Measurements from ENCODE around the gene SHROOM3.

The SHROOM3 gene

DNA sequence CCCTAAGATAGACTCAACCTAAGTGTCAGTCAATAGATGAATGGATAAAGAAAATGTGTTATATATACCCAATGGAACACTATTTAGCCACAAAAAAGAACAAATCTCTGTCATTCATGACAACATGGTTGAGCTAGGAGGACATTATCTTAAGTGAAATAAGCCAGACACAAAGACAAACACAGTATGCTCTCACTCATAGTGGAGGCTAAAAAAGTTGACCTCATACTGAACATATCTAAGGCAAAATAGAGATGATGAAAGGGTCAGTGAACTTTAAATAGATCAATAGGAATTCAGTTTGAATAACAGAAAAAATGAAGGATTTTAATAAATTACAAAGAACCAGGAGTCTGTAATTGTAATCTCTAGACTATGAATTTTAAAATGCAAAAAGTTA, 356.4 kb downstream of the SHROOM3 start:
- in situ Hi-C loops (cut with MboI; ENCODE audit: low sequenced_read_pairs, unreplicated experiment), result no loop called here
- no peak for DNase-seq (ENCODE audit: low spot score)

GRCh38 chr4:76792418-76792817, 357.4 kb downstream of the SHROOM3 start:
- TF ChIP-seq, protein P1, sequence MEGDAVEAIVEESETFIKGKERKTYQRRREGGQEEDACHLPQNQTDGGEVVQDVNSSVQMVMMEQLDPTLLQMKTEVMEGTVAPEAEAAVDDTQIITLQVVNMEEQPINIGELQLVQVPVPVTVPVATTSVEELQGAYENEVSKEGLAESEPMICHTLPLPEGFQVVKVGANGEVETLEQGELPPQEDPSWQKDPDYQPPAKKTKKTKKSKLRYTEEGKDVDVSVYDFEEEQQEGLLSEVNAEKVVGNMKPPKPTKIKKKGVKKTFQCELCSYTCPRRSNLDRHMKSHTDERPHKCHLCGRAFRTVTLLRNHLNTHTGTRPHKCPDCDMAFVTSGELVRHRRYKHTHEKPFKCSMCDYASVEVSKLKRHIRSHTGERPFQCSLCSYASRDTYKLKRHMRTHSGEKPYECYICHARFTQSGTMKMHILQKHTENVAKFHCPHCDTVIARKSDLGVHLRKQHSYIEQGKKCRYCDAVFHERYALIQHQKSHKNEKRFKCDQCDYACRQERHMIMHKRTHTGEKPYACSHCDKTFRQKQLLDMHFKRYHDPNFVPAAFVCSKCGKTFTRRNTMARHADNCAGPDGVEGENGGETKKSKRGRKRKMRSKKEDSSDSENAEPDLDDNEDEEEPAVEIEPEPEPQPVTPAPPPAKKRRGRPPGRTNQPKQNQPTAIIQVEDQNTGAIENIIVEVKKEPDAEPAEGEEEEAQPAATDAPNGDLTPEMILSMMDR (IDR thresholded peaks at IDR 0.05; ENCODE audit: borderline replicate concordance, control extremely low read depth, extremely low read depth, insufficient read depth, missing control alignments), result no peak
- in situ Hi-C loops (cut with MboI; ENCODE audit: low sequenced_read_pairs, unreplicated experiment), result no loop called here
- DNase-seq (ENCODE audit: low spot score), result no peak

More for the DNA sequence above, 356.4 kb downstream of the SHROOM3 start:
- TF ChIP-seq, protein P1 (IDR thresholded peaks at IDR 0.05; ENCODE audit: borderline replicate concordance, control extremely low read depth, extremely low read depth, insufficient read depth, missing control alignments), result no peak

- TF ChIP-seq, protein P1 (IDR thresholded peaks at IDR 0.05; ENCODE audit: borderline replicate concordance, control extremely low read depth, extremely low read depth, insufficient read depth, missing control alignments), result no peak
Observed at GRCh38 chr4:76795243-76795642, 360.2 kb downstream of the SHROOM3 start.

DNA sequence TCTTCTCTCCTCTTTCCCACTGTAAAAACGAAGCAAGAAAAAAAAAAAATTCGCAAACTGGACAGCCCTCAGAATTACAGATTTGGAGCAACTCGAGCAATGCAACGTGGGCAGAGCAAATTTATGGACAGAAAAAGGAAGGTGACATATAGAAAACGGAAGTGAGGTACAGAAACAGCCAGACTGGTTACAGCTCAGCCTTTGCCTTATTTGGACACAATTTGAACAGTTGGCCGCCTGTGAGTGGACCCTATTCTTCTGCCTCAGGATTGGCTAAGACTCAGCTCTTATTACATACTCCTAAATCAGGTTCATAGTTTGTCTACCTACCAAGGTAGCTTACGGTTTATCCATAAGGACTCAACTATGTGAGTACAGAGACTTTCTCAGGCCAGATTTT, 364.1 kb downstream of the SHROOM3 start:
- DNase-seq (ENCODE audit: low spot score), result no peak
- TF ChIP-seq, protein P1 (IDR thresholded peaks at IDR 0.05; ENCODE audit: borderline replicate concordance, control extremely low read depth, extremely low read depth, insufficient read depth, missing control alignments), result no peak
- in situ Hi-C loops (cut with MboI; ENCODE audit: low sequenced_read_pairs, unreplicated experiment), result no loop called here

More at GRCh38 chr4:76795243-76795642, 360.2 kb downstream of the SHROOM3 start:
- DNase-seq (ENCODE audit: low spot score), result no peak
- in situ Hi-C loops (cut with MboI; ENCODE audit: low sequenced_read_pairs, unreplicated experiment), result no loop called here

DNA sequence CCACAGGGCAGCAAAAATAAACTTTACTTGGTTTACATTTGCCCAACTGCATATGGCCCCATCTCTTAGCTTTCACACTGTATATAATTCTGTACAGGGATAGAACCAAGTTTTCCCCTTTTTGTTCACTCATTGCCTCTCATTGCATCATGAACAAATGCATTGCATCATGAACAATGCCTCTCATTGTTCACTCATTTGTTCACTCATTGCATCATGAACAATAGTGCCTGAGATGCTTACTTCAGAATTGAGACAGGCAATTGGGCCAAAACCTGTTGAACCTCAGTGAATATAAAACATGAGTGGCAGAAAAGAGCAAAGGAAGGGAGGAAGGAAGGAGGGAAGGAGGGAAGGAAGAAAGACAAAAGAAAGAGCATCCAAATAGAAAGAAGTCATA, 364.7 kb downstream of the SHROOM3 start:
- DNase-seq (ENCODE audit: low spot score), result no peak
- TF ChIP-seq, protein P1 (IDR thresholded peaks at IDR 0.05; ENCODE audit: borderline replicate concordance, control extremely low read depth, extremely low read depth, insufficient read depth, missing control alignments), result no peak
- in situ Hi-C loops (cut with MboI; ENCODE audit: low sequenced_read_pairs, unreplicated experiment), result no loop called here

DNA sequence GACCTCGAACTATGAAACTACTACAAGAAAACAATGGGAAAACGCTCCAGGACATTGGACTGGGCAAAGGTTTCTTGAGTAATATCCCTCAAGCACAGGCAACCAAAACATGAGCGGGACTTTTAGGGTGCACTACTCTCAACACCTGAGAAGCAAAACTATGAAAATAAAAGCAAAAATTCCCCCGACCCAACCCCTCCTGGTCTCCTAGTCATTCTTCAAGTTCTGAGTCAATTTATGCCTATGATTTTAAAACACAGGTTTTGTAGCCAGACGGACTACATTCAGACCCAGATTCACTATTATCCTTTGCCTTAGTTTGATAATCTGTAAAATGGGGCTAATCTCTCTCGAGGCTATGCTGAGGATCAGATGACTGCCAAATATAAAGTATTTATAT, 365.9 kb downstream of the SHROOM3 start:
- in situ Hi-C loops (cut with MboI; ENCODE audit: low sequenced_read_pairs, unreplicated experiment), result no loop called here
- DNase-seq (ENCODE audit: low spot score), result peak; percentile 55

More for the DNA sequence above, 365.9 kb downstream of the SHROOM3 start:
- TF ChIP-seq, protein P1 (IDR thresholded peaks at IDR 0.05; ENCODE audit: borderline replicate concordance, control extremely low read depth, extremely low read depth, insufficient read depth, missing control alignments), result no peak

Measured in GM13976 (cell line).